Measurements from ENCODE around the gene INCENP. TPM values are rescaled to one million over a fixed set of nuclear protein-coding genes. Genes with fewer than 3 reads are reported as not detected.

Gene INCENP
- polyA plus RNA-seq, 1 donor (not counting 4 experiments of a cell fraction or from before 2014, with no cell fraction given), result 12.7 TPM

- Histone ChIP-seq H3K9ac (ENCODE audit: control insufficient read depth, extremely low read depth, insufficient read depth, low read length) (no peak overlapping the region), H3K9me1 (ENCODE audit: control insufficient read depth, extremely low read depth, insufficient read depth, low read length) (no peaks in the 10 kb centered on the region), H2AFZ (ENCODE audit: control insufficient read depth, low read length) (no peak overlapping the region), H3K36me3 (ENCODE audit: control insufficient read depth in 2 of 2, extremely low read depth in 1 of 2, insufficient read depth in 2 of 2, low read length in 2 of 2) (no peaks in the 10 kb centered on the region), H3K27me3 (ENCODE audit: control insufficient read depth, extremely low read depth, insufficient read depth, low read length) (no peaks in the 10 kb centered on the region), H3K4me3 (ENCODE audit: control insufficient read depth in 2 of 3, extremely low read depth in 1 of 3, insufficient read depth in 2 of 3, low read depth in 1 of 3, low read length in 3 of 3) (no peak overlapping the region), H3K4me2 (ENCODE audit: control insufficient read depth, extremely low read depth, insufficient read depth, low read depth, low read length) (no peak overlapping the region), H4K20me1 (ENCODE audit: control insufficient read depth, extremely low read depth, insufficient read depth, low read length) (no peaks in the 10 kb centered on the region), H3K27ac (ENCODE audit: control insufficient read depth, insufficient read depth, low read length) (no peak overlapping the region), H3K4me1 (ENCODE audit: control insufficient read depth, extremely low read depth, insufficient read depth, low read length) (no peaks in the 10 kb centered on the region), H3K79me2 (ENCODE audit: control insufficient read depth, insufficient read depth, low read length) (no peaks in the 10 kb centered on the region), H3K9me3 (ENCODE audit: control insufficient read depth, low read depth, low read length) (no peaks in the 10 kb centered on the region)
- dilution Hi-C loops (cut with MboI; ENCODE audit: extremely low pct_ligation_motif_present, low sequenced_read_pairs), result loop anchor here (25.0 kb wide), 1 partner anchor 176 kb away; the partner anchor contains the start of gene RAB3IL1
- FAIRE-seq (no peak), DNase-seq (ENCODE audit: low read depth, low spot score) (no peak)
- TF ChIP-seq EZH2 (IDR thresholded peaks at IDR 0.05; ENCODE audit: low read length) (no peak), CTCF (optimal IDR thresholded peaks at IDR 0.05 in 1 of 3, IDR thresholded peaks at IDR 0.05 in 1 of 3, conservative IDR thresholded peaks at IDR 0.05 in 1 of 3; ENCODE audit: extremely low read depth in 1 of 3, insufficient read depth in 2 of 3, low read length in 3 of 3) (no peak)
These were observed 35.4 kb upstream of the INCENP start for GRCh38 chr11:62088331-62088933.

GRCh38 chr11:62103141-62103540 lies 20.7 kb upstream of the INCENP start:
- dilution Hi-C loops (cut with MboI; ENCODE audit: extremely low pct_ligation_motif_present, low sequenced_read_pairs), result no loop called here
- DNase-seq (ENCODE audit: low read depth, low spot score), result no peak

More at GRCh38 chr11:62103141-62103540, 20.7 kb upstream of the INCENP start:
- no peak overlapping the region for H2AFZ ChIP-seq (ENCODE audit: control insufficient read depth, low read length)
- H3K36me3 ChIP-seq (ENCODE audit: control insufficient read depth in 2 of 2, extremely low read depth in 1 of 2, insufficient read depth in 2 of 2, low read length in 2 of 2), result no peaks in the 10 kb centered on the region
- H3K27ac ChIP-seq (ENCODE audit: control insufficient read depth, insufficient read depth, low read length), result no peak overlapping the region
- FAIRE-seq, result no peak
- H3K9ac ChIP-seq (ENCODE audit: control insufficient read depth, extremely low read depth, insufficient read depth, low read length), result no peak overlapping the region
- H3K4me2 ChIP-seq (ENCODE audit: control insufficient read depth, extremely low read depth, insufficient read depth, low read depth, low read length), result no peak overlapping the region
- H3K4me1 ChIP-seq (ENCODE audit: control insufficient read depth, extremely low read depth, insufficient read depth, low read length), result no peaks in the 10 kb centered on the region
- H4K20me1 ChIP-seq (ENCODE audit: control insufficient read depth, extremely low read depth, insufficient read depth, low read length), result no peaks in the 10 kb centered on the region
- TF ChIP-seq CTCF (optimal IDR thresholded peaks at IDR 0.05 in 1 of 3, IDR thresholded peaks at IDR 0.05 in 1 of 3, conservative IDR thresholded peaks at IDR 0.05 in 1 of 3; ENCODE audit: extremely low read depth in 1 of 3, insufficient read depth in 2 of 3, low read length in 3 of 3), result no peak
- no peak for TF ChIP-seq EZH2 (IDR thresholded peaks at IDR 0.05; ENCODE audit: low read length)
- H3K9me3 ChIP-seq (ENCODE audit: control insufficient read depth, low read depth, low read length), result no peaks in the 10 kb centered on the region
- H3K4me3 ChIP-seq (ENCODE audit: control insufficient read depth in 2 of 3, extremely low read depth in 1 of 3, insufficient read depth in 2 of 3, low read depth in 1 of 3, low read length in 3 of 3), result no peak overlapping the region
- no peaks in the 10 kb centered on the region for H3K27me3 ChIP-seq (ENCODE audit: control insufficient read depth, extremely low read depth, insufficient read depth, low read length)
- H3K79me2 ChIP-seq (ENCODE audit: control insufficient read depth, insufficient read depth, low read length), result no peaks in the 10 kb centered on the region
- H3K9me1 ChIP-seq (ENCODE audit: control insufficient read depth, extremely low read depth, insufficient read depth, low read length), result no peaks in the 10 kb centered on the region

All from keratinocyte (primary cell).